PC-9 (cell line): ENCODE measurements around the gene NRDC.

Experiments used
- CTCF ChIP-seq: fragments of 200-600 bp; sonication (generic); conservative IDR thresholded peaks from 2 replicates; pipeline ENCODE4 v1.6.1; 2017; ENCODE audit warnings: mixed run types, antibody characterized with exemption, mild to moderate bottlenecking, moderate library complexity
- EZH2 ChIP-seq: fragments of 200-600 bp; sonication (generic); IDR thresholded peaks from 2 replicates; pipeline ENCODE4 v1.8.0; 2017; ENCODE audit warnings: antibody characterized with exemption, low read depth

GRCh38 chr1:51927029-51927428 lies 48.5 kb upstream of the NRDC start:
- no peak for TF ChIP-seq EZH2
- TF ChIP-seq CTCF: no peak
